HCT116 (cell line): Measurements from ENCODE around the gene ADPRS. TPM values are rescaled to one million over a fixed set of nuclear protein-coding genes. Genes with fewer than 3 reads are reported as not detected.

Experiments
- ATAC-seq: fragments of 200-7000 bp; cut with Tn5 transposase; 2 replicates; pipeline ENCODE4 v1.9.1; 2020; ENCODE audit warnings: mild to moderate bottlenecking, moderate library complexity
- BruUV-seq: library from RNA; stranded (reverse); fragments of 400-500 nt; replicated peaks from 2 replicates; lab custom pipeline; 2021; lab: Mats Ljungman, UMichigan
- CTCF ChIA-PET: fragments of 300-600 bp; sonication (Branson Sonifier 250); formaldehyde crosslinking; loops from one replicate; lab custom pipeline; 2021; ENCODE audit warnings: antibody characterized with exemption; lab: Charles Lee
- POLR2A ChIA-PET: fragments of 300-600, 350-600 bp; sonication (Branson Sonifier 250); formaldehyde crosslinking; loops from one replicate; lab custom pipeline; 2021; ENCODE audit warnings: antibody characterized with exemption; lab: Charles Lee
- RAD21 ChIA-PET, 2 experiments: fragments of 300-600 bp; sonication (Branson Sonifier 250); formaldehyde crosslinking; loops; one replicate each; lab custom pipeline; 2023; ENCODE audit warnings: low total read pairs in 2 of 2; ENCODE audit not compliant: uncharacterized antibody in 2 of 2, unreplicated experiment in 2 of 2, low non-redundant PET in 1 of 2; lab: Charles Lee
- DNase-seq: peaks from one replicate; pipeline ENCODE4 v3.0.0-alpha.2; 2010; ENCODE audit warnings: low read depth, low spot score
- H2AFZ ChIP-seq: fragments of 200-600 bp; shearing (Covaris generic), sonication (generic); 2 replicates; pipeline ENCODE4 v1.6.1; 2017; ENCODE audit warnings: low read depth, mixed run types, mixed read lengths, antibody characterized with exemption, low read length; ENCODE audit not compliant: poor library complexity, severe bottlenecking
- H3K27ac ChIP-seq: 2 replicates; pipeline ENCODE4 v1.5.1; 2012; ENCODE audit warnings: low read depth, low read length
- H3K27me3 ChIP-seq: fragments of 200-600 bp; sonication (generic); 2 replicates; pipeline ENCODE4 v1.6.1; 2016; ENCODE audit warnings: mixed run types, low read length, mixed read lengths; ENCODE audit not compliant: insufficient read depth
- H3K36me3 ChIP-seq, 2 experiments: fragments of 200-500 bp in 1 of 2; fragments of 200-600 bp in 1 of 2; sonication (Bioruptor generic) in 1 of 2; sonication (generic) in 1 of 2; 2 replicates each; pipeline versions ENCODE4 v1.5.1 to v1.6.1; 2014 to 2016; ENCODE audit warnings: low read length in 2 of 2, inconsistent platforms in 1 of 2, mixed read lengths in 1 of 2, mixed run types in 1 of 2; ENCODE audit not compliant: insufficient read depth in 2 of 2, control insufficient read depth in 1 of 2
- H3K4me1 ChIP-seq, 2 experiments: fragments of 200-600 bp in 1 of 2; sonication (generic) in 1 of 2; 2 replicates each; pipeline versions ENCODE4 v1.5.1 to v1.6.1; 2012 to 2017; ENCODE audit warnings: low read length in 2 of 2, inconsistent platforms in 1 of 2, mild to moderate bottlenecking in 1 of 2, mixed read lengths in 1 of 2, mixed run types in 1 of 2, moderate library complexity in 1 of 2; ENCODE audit not compliant: insufficient read depth in 2 of 2, control insufficient read depth in 1 of 2
- H3K4me2 ChIP-seq: fragments of 200-600 bp; sonication (generic); 2 replicates; pipeline ENCODE4 v1.6.1; 2017; ENCODE audit warnings: mixed run types, low read length, mixed read lengths
- H3K4me3 ChIP-seq, 2 experiments: fragments of 200-600 bp in 1 of 2; sonication (generic) in 1 of 2; replicated peaks in 1 of 2; 2 replicates each; pipeline ENCODE4 v1.5.1; 2011 to 2016; ENCODE audit warnings: low read length in 2 of 2, control low read depth in 1 of 2, low read depth in 1 of 2, mild to moderate bottlenecking in 1 of 2, mixed read lengths in 1 of 2, mixed run types in 1 of 2
- H3K79me2 ChIP-seq: fragments of 200-600 bp; sonication (generic); 2 replicates; pipeline ENCODE4 v1.6.1; 2017; ENCODE audit warnings: mild to moderate bottlenecking, mixed run types, low read length, moderate library complexity, mixed read lengths; ENCODE audit not compliant: insufficient read depth
- H3K9ac ChIP-seq: fragments of 200-600 bp; sonication (generic); 2 replicates; pipeline ENCODE4 v1.6.1; 2016; ENCODE audit warnings: low read length, mixed read lengths
- H3K9me2 ChIP-seq: fragments of 200-600 bp; sonication (generic), shearing (Covaris generic); 2 replicates; pipeline ENCODE4 v1.6.1; 2017; ENCODE audit warnings: mixed run types, mild to moderate bottlenecking, moderate library complexity; ENCODE audit not compliant: insufficient read depth
- H3K9me3 ChIP-seq, 2 experiments: fragments of 200-500 bp in 1 of 2; fragments of 200-600 bp in 1 of 2; sonication (Bioruptor generic) in 1 of 2; sonication (generic) in 1 of 2; 2 replicates each; pipeline ENCODE4 v1.6.1; 2014 to 2017; ENCODE audit warnings: low read length in 2 of 2, mixed read lengths in 2 of 2, inconsistent platforms in 1 of 2, low read depth in 1 of 2, mild to moderate bottlenecking in 1 of 2, mixed run types in 1 of 2, moderate library complexity in 1 of 2; ENCODE audit not compliant: control insufficient read depth in 1 of 2, insufficient read depth in 1 of 2
- H4K20me1 ChIP-seq: fragments of 200-600 bp; sonication (generic), shearing (Covaris generic); 2 replicates; pipeline ENCODE4 v1.6.1; 2017; ENCODE audit warnings: mixed run types, mild to moderate bottlenecking, moderate library complexity; ENCODE audit not compliant: insufficient read depth
- CBX3 ChIP-seq: IDR thresholded peaks from 2 replicates; pipeline ENCODE4 v1.6.1; 2012; ENCODE audit warnings: low read depth
- CEBPB ChIP-seq: IDR thresholded peaks from 2 replicates; pipeline ENCODE4 v1.6.1; 2012; ENCODE audit warnings: low read depth
- EGR1 ChIP-seq: IDR thresholded peaks from 2 replicates; pipeline ENCODE4 v1.6.1; 2012; ENCODE audit warnings: low read depth
- ELF1 ChIP-seq: IDR thresholded peaks from 2 replicates; pipeline ENCODE4 v1.6.1; 2012; ENCODE audit warnings: low read depth, borderline replicate concordance
- FOSL1 ChIP-seq: IDR thresholded peaks from 2 replicates; pipeline ENCODE4 v1.6.1; 2012; ENCODE audit warnings: low read depth
- JUND ChIP-seq: IDR thresholded peaks from 2 replicates; pipeline ENCODE4 v1.6.1; 2012
- RAD21 ChIP-seq: IDR thresholded peaks from 2 replicates; pipeline ENCODE4 v1.6.1; 2012; ENCODE audit warnings: low read depth, mild to moderate bottlenecking
- SIN3A ChIP-seq: IDR thresholded peaks from 2 replicates; pipeline ENCODE4 v1.6.1; 2012; ENCODE audit warnings: low read depth
- SP1 ChIP-seq: IDR thresholded peaks from 2 replicates; pipeline ENCODE4 v1.6.1; 2012; ENCODE audit warnings: low read depth
- TCF7L2 ChIP-seq: IDR thresholded peaks from 2 replicates; pipeline ENCODE4 v1.7.0; 2011; ENCODE audit warnings: borderline replicate concordance, inconsistent platforms; ENCODE audit not compliant: insufficient read depth, insufficient read length; ENCODE audit errors: extremely low read depth
- YY1 ChIP-seq: IDR thresholded peaks from 2 replicates; pipeline ENCODE4 v1.6.1; 2011; ENCODE audit warnings: low read length, low read depth, moderate library complexity, mild to moderate bottlenecking; ENCODE audit not compliant: insufficient replicate concordance; ENCODE audit errors: extremely low read depth
- ZNF274 ChIP-seq: fragments of 200-500 bp; sonication (Bioruptor generic); IDR thresholded peaks from 2 replicates; pipeline ENCODE4 v1.6.1; 2014; ENCODE audit warnings: mild to moderate bottlenecking, low read depth, low read length, inconsistent platforms
- intact Hi-C: fragments of 100-400 bp; cut with micrococcal nuclease; formaldehyde crosslinking; loops from 2 replicates; pipeline ENCODE4 v1.10.0; 2022
- total RNA-seq: library from RNA; stranded (reverse); gene quantifications from one replicate; pipeline ENCODE4 v1.2.1, GENCODE V29; 2021; ENCODE audit not compliant: unreplicated experiment
- TF ChIP-seq, protein P1 (sequence below): IDR thresholded peaks from 2 replicates; pipeline ENCODE4 v1.6.1; 2011; ENCODE audit warnings: mild to moderate bottlenecking, low read length, moderate library complexity; ENCODE audit not compliant: insufficient replicate concordance; ENCODE audit errors: extremely low read depth
- TF ChIP-seq, protein P2 (sequence below), 3 experiments: fragments of 200-600 bp in 1 of 3; sonication (generic) in 1 of 3; IDR thresholded peaks in 2 of 3; conservative IDR thresholded peaks in 1 of 3; 2 replicates each; pipeline ENCODE4 v1.5.1; 2012 to 2017; ENCODE audit warnings: low read depth in 2 of 3, low read length in 2 of 3, antibody characterized with exemption in 1 of 3, borderline replicate concordance in 1 of 3, control low read depth in 1 of 3, mild to moderate bottlenecking in 1 of 3, mixed read lengths in 1 of 3, mixed run types in 1 of 3, moderate library complexity in 1 of 3; ENCODE audit not compliant: insufficient read depth in 1 of 3
- TF ChIP-seq, protein P3 (sequence below): IDR thresholded peaks from 2 replicates; pipeline ENCODE4 v1.6.1; 2012
- TF ChIP-seq, protein P4 (sequence below): IDR thresholded peaks from 2 replicates; pipeline ENCODE4 v1.6.1; 2012

Gene ADPRS
- total RNA-seq, 1 experiment from 2014 or later, result 28.2 TPM

DNA sequence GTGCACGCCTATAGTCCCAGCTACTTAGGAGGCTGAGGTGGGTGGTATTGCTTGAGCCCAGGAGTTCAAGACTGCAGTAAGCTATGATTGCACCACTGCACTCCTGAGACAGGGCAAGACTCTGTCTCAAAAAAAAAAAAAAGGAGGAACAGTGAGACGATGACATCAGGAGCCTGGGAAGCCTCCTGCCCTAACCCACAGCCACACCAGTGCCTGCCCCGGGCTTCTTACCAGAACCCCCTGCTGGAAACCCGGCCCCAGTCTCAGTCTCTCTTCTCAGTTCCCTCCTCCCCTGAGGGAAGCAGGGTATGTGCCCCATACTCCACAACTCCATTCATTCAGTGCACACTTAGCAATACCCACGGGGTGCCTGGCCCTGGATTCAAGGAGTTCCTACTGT lies 27.2 kb downstream of the ADPRS start:
- Histone ChIP-seq H3K27ac (no peak overlapping the region), H3K9me3 (no peaks in the 10 kb centered on the region), H3K9me2 (no peaks in the 10 kb centered on the region)
- no peak for ATAC-seq
- TF ChIP-seq EGR1 (no peak), RAD21 (no peak), SP1 (no peak), YY1 (no peak), SIN3A (no peak), FOSL1 (no peak), TCF7L2 (no peak), ZNF274 (no peak), CBX3 (no peak), JUND (no peak), ELF1 (no peak), CEBPB (no peak)
- TF ChIP-seq, protein P1, sequence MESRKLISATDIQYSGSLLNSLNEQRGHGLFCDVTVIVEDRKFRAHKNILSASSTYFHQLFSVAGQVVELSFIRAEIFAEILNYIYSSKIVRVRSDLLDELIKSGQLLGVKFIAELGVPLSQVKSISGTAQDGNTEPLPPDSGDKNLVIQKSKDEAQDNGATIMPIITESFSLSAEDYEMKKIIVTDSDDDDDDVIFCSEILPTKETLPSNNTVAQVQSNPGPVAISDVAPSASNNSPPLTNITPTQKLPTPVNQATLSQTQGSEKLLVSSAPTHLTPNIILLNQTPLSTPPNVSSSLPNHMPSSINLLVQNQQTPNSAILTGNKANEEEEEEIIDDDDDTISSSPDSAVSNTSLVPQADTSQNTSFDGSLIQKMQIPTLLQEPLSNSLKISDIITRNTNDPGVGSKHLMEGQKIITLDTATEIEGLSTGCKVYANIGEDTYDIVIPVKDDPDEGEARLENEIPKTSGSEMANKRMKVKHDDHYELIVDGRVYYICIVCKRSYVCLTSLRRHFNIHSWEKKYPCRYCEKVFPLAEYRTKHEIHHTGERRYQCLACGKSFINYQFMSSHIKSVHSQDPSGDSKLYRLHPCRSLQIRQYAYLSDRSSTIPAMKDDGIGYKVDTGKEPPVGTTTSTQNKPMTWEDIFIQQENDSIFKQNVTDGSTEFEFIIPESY, result no peak
- TF ChIP-seq, protein P2, sequence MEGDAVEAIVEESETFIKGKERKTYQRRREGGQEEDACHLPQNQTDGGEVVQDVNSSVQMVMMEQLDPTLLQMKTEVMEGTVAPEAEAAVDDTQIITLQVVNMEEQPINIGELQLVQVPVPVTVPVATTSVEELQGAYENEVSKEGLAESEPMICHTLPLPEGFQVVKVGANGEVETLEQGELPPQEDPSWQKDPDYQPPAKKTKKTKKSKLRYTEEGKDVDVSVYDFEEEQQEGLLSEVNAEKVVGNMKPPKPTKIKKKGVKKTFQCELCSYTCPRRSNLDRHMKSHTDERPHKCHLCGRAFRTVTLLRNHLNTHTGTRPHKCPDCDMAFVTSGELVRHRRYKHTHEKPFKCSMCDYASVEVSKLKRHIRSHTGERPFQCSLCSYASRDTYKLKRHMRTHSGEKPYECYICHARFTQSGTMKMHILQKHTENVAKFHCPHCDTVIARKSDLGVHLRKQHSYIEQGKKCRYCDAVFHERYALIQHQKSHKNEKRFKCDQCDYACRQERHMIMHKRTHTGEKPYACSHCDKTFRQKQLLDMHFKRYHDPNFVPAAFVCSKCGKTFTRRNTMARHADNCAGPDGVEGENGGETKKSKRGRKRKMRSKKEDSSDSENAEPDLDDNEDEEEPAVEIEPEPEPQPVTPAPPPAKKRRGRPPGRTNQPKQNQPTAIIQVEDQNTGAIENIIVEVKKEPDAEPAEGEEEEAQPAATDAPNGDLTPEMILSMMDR (IDR thresholded peaks at IDR 0.05 in 2 of 3, conservative IDR thresholded peaks at IDR 0.05 in 1 of 3; ENCODE audit: borderline replicate concordance in 1 of 3, insufficient read depth in 1 of 3, low read depth in 2 of 3, low read length in 2 of 3), result no peak
- TF ChIP-seq, protein P3, sequence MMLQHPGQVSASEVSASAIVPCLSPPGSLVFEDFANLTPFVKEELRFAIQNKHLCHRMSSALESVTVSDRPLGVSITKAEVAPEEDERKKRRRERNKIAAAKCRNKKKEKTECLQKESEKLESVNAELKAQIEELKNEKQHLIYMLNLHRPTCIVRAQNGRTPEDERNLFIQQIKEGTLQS, result no peak
- TF ChIP-seq, protein P4, sequence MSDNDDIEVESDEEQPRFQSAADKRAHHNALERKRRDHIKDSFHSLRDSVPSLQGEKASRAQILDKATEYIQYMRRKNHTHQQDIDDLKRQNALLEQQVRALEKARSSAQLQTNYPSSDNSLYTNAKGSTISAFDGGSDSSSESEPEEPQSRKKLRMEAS, result no peak
- TF ChIP-seq, all 23 proteins: peak for 0
- intact Hi-C loops, result no loop called here
- Histone ChIP-seq H4K20me1 (no peaks in the 10 kb centered on the region), H2AFZ (no peak overlapping the region), H3K79me2 (no peaks in the 10 kb centered on the region), H3K9ac (no peak overlapping the region), H3K27me3 (no peaks in the 10 kb centered on the region), H3K4me3 (no peak overlapping the region), H3K4me2 (no peak overlapping the region), H3K36me3 (no peaks in the 10 kb centered on the region), H3K4me1 (no peaks in the 10 kb centered on the region)
- no peak for DNase-seq
- ChIA-PET CTCF (no interaction called here), POLR2A (no interaction called here), RAD21 (no interaction called here)
- no TSS peak for BruUV-seq
